PC-3 (cell line): Measurements from ENCODE around the gene SBK1. TPM values are rescaled to one million over a fixed set of nuclear protein-coding genes. Genes with fewer than 3 reads are reported as not detected.

Experiments used
- ATAC-seq: fragments of 200-7000 bp; cut with Tn5 transposase; 2 replicates; pipeline ENCODE4 v1.9.1; 2020; ENCODE audit warnings: mild to moderate bottlenecking, moderate library complexity
- BruUV-seq: library from RNA; stranded (reverse); fragments of 400-500 nt; replicated peaks from 2 replicates; lab custom pipeline; 2021; lab: Mats Ljungman, UMichigan
- CTCF ChIA-PET: fragments of 300-600 bp; sonication (Branson Sonifier 250); formaldehyde crosslinking; loops from one replicate; lab custom pipeline; 2022; ENCODE audit warnings: antibody characterized with exemption; lab: Charles Lee
- POLR2A ChIA-PET: fragments of 300-600 bp; sonication (Branson Sonifier 250); formaldehyde crosslinking; loops from one replicate; lab custom pipeline; 2022; ENCODE audit warnings: antibody characterized with exemption; ENCODE audit not compliant: unreplicated experiment; lab: Charles Lee
- DNase-seq: peaks from one replicate; pipeline ENCODE4 v3.0.0-alpha.2; 2015
- H2AFZ ChIP-seq: fragments of 300-600 bp; sonication (generic); 2 replicates; pipeline ENCODE4 v1.6.0; 2016; ENCODE audit warnings: antibody characterized with exemption, low read length
- H3F3A ChIP-seq: fragments of 300-600 bp; sonication (generic); one replicate; pipeline ENCODE4 v1.6.0; 2017; ENCODE audit warnings: antibody characterized with exemption, low read length, control low read depth, mild to moderate bottlenecking; ENCODE audit not compliant: unreplicated experiment
- H3K27ac ChIP-seq: fragments of 300-600 bp; sonication (generic); 2 replicates; pipeline ENCODE4 v1.5.1; 2016; ENCODE audit warnings: mild to moderate bottlenecking, low read length
- H3K27me3 ChIP-seq: fragments of 300-600 bp; sonication (generic); 2 replicates; pipeline ENCODE4 v1.6.1; 2016; ENCODE audit warnings: low read length, mixed read lengths
- H3K36me3 ChIP-seq: fragments of 300-600 bp; sonication (generic); 2 replicates; pipeline ENCODE4 v1.6.1; 2016; ENCODE audit warnings: low read depth, mixed run types, low read length, mixed read lengths
- H3K4me1 ChIP-seq: fragments of 300-600 bp; sonication (generic); 2 replicates; pipeline ENCODE4 v1.5.1; 2016; ENCODE audit warnings: low read length; ENCODE audit not compliant: insufficient read depth
- H3K4me2 ChIP-seq: fragments of 300-600 bp; sonication (generic); 2 replicates; pipeline ENCODE4 v1.6.0; 2016; ENCODE audit warnings: low read length
- H3K4me3 ChIP-seq: fragments of 300-600 bp; sonication (generic); 2 replicates; pipeline ENCODE4 v1.5.1; 2016; ENCODE audit warnings: mild to moderate bottlenecking, low read length, mixed read lengths
- H3K79me2 ChIP-seq: fragments of 300-600 bp; sonication (generic); 2 replicates; pipeline ENCODE4 v1.6.1; 2017; ENCODE audit warnings: low read length, mixed read lengths
- H3K9ac ChIP-seq: fragments of 300-600 bp; sonication (generic); 2 replicates; pipeline ENCODE4 v1.6.0; 2016; ENCODE audit warnings: mild to moderate bottlenecking, low read length
- H3K9me2 ChIP-seq: fragments of 300-600 bp; sonication (generic); replicated peaks from 2 replicates; pipeline ENCODE4 v1.6.1; 2016; ENCODE audit warnings: mixed run types, low read length, mixed read lengths
- H3K9me3 ChIP-seq: fragments of 300-600 bp; sonication (generic); 2 replicates; pipeline ENCODE4 v1.6.1; 2016; ENCODE audit warnings: low read length, mixed read lengths
- H4K20me1 ChIP-seq: fragments of 300-600 bp; sonication (generic); 2 replicates; pipeline ENCODE4 v1.6.1; 2016; ENCODE audit warnings: low read length, mixed read lengths
- EZH2 ChIP-seq: fragments of 300-600 bp; sonication (generic); IDR thresholded peaks from one replicate; pipeline ENCODE4 v1.6.1; 2017; ENCODE audit warnings: antibody characterized with exemption, mild to moderate bottlenecking, low read length; ENCODE audit not compliant: unreplicated experiment
- EZH2phosphoT487 ChIP-seq: fragments of 300-600 bp; sonication (generic); IDR thresholded peaks from 2 replicates; pipeline ENCODE4 v1.6.1; 2018; ENCODE audit warnings: mild to moderate bottlenecking, antibody characterized with exemption, low read length, borderline replicate concordance
- intact Hi-C: fragments of 100-400 bp; cut with micrococcal nuclease; formaldehyde crosslinking; loops from 2 replicates; pipeline ENCODE4 v1.9.0; 2023
- total RNA-seq: library from RNA; depleted of rRNA; stranded (reverse); fragments of >200 nt; gene quantifications from 2 replicates; pipeline ENCODE4 v1.2.3, GENCODE V29; 2014
- TF ChIP-seq, protein P1 (sequence below): fragments of 300-600 bp; sonication (generic); conservative IDR thresholded peaks from 2 replicates; pipeline ENCODE4 v1.5.1; 2017; ENCODE audit warnings: antibody characterized with exemption, low read depth, mild to moderate bottlenecking, low read length

The SBK1 gene
- total RNA-seq, 1 experiment from 2014 or later: 0.95 TPM

DNA sequence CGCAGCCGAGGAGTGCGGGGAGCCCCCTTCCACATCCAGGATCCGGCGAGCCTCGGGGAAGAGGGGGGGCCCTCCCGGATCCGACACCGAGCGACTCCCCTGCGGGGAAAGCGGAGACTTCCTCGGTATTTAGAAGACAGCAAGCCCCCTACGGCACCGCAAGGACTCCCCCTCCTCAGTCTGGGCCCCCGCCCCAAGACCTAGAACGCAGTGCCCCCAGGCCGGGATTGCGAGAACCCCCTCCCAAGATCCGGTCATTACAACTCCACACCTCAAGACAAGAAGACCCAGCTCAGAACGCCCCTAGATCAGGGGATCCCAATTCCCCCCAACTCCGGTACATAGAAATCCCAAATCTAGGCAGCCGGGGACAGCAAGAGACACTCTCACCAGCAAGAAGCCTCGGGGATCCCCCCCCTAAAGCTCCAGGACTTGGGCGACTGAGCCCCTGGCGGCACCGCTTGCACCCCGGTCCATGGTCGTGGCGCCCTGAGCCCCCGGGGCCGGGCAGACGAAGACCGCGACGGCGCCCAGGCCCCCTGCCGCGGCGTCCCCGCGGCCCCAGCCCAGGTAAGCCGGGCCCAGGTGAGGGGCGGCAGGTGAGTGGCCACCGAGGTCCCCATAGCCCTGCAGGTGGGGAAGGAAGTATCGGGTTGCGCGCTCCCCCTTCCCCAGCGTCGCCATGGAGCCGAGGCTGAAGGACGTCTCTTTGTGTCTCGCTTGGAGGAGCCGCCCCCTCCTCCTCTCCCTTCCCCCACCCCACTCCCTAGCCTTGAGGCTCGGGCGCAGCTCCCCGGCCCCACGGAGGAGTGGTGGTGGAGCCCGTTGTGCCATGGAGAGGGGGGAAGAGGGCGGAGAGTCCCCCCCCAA is 641 bp downstream of the SBK1 start:
- peak overlapping the region; percentile 90 for H3K4me2 ChIP-seq
- no peaks in the 10 kb centered on the region for H4K20me1 ChIP-seq
- ATAC-seq (no peak), DNase-seq (no peak)
- BruUV-seq: no TSS peak
- H3F3A ChIP-seq: no peaks in the 10 kb centered on the region
- peak overlapping the region; percentile 75 for H2AFZ ChIP-seq
- H3K4me3 ChIP-seq: peak overlapping the region; percentile 69
- H3K9ac ChIP-seq: no peak overlapping the region
- no peaks in the 10 kb centered on the region for H3K9me2 ChIP-seq
- H3K27me3 ChIP-seq: no peaks in the 10 kb centered on the region
- no peaks in the 10 kb centered on the region for H3K79me2 ChIP-seq
- H3K36me3 ChIP-seq: no peaks in the 10 kb centered on the region
- ChIA-PET POLR2A (no interaction called here), CTCF (no interaction called here)
- 0 out of 2 replicates have a peak, but pooled peaks cover 3% of the 10 kb centered on the region for H3K4me1 ChIP-seq
- H3K9me3 ChIP-seq: no peaks in the 10 kb centered on the region
- no peak for TF ChIP-seq EZH2phosphoT487
- no peak for TF ChIP-seq EZH2
- TF ChIP-seq, protein P1, sequence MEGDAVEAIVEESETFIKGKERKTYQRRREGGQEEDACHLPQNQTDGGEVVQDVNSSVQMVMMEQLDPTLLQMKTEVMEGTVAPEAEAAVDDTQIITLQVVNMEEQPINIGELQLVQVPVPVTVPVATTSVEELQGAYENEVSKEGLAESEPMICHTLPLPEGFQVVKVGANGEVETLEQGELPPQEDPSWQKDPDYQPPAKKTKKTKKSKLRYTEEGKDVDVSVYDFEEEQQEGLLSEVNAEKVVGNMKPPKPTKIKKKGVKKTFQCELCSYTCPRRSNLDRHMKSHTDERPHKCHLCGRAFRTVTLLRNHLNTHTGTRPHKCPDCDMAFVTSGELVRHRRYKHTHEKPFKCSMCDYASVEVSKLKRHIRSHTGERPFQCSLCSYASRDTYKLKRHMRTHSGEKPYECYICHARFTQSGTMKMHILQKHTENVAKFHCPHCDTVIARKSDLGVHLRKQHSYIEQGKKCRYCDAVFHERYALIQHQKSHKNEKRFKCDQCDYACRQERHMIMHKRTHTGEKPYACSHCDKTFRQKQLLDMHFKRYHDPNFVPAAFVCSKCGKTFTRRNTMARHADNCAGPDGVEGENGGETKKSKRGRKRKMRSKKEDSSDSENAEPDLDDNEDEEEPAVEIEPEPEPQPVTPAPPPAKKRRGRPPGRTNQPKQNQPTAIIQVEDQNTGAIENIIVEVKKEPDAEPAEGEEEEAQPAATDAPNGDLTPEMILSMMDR: no peak
- no peak overlapping the region for H3K27ac ChIP-seq
- intact Hi-C loops: no loop called here

DNA sequence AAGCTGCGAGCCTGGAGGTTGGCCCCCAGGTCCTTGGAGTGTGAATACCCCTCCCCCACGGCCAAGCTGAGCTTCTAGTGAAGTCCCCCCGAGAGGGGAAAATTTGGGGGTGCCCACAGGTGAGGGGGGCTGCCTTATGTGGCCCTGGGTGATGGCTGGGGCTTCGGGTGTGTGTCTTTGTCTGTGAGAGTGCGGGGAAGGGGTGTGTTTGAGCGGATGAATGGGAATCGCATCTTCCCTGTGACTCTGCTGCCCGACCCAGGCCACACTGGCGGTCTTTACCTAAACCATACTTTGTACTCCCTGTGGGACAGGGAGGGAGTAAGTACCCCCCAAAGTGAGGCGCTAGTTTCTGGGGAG is 1.3 kb downstream of the SBK1 start:
- no peaks in the 10 kb centered on the region for H3K36me3 ChIP-seq
- H3K9me3 ChIP-seq: no peaks in the 10 kb centered on the region
- no peak overlapping the region for H2AFZ ChIP-seq
- no peaks in the 10 kb centered on the region for H3K27me3 ChIP-seq
- 0 out of 2 replicates have a peak, but pooled peaks cover 3% of the 10 kb centered on the region for H3K4me1 ChIP-seq
- no TSS peak for BruUV-seq
- no peak for TF ChIP-seq EZH2
- TF ChIP-seq, protein P1: no peak
- TF ChIP-seq EZH2phosphoT487: no peak
- H4K20me1 ChIP-seq: no peaks in the 10 kb centered on the region
- peak overlapping the region; percentile 90 for H3K4me2 ChIP-seq
- no peaks in the 10 kb centered on the region for H3K9me2 ChIP-seq
- H3F3A ChIP-seq: no peaks in the 10 kb centered on the region
- ChIA-PET POLR2A (no interaction called here), CTCF (no interaction called here)
- H3K4me3 ChIP-seq: peak overlapping the region; percentile 69
- DNase-seq (no peak), ATAC-seq (no peak)
- H3K79me2 ChIP-seq: no peaks in the 10 kb centered on the region
- no peak overlapping the region for H3K9ac ChIP-seq
- intact Hi-C loops: no loop called here
- no peak overlapping the region for H3K27ac ChIP-seq

DNA sequence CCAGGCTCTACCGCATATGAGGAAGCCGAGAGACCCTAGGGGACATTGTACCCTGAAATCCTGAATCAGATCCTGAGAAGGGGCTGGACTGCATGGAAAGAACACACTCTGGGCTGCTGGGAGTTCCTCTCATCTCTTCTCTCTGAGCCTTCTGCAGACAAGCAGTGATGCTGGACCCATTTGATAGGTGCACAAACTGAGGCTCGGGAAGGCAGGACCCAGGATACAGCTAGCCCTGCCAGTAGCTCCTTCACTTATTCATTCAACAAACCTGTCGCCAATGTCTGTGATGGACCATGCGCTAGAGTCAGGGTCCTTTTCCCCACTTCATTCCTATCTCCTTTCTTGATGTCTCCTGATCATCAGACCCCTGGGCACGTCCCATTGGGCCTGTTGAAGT is 1.9 kb downstream of the SBK1 start:
- ChIA-PET CTCF (no interaction called here), POLR2A (no interaction called here)
- ATAC-seq: no peak

More for the DNA sequence above, 1.9 kb downstream of the SBK1 start:
- TF ChIP-seq EZH2 (no peak), EZH2phosphoT487 (no peak)
- TF ChIP-seq, protein P1: no peak
- Histone ChIP-seq H2AFZ (no peak overlapping the region), H3K79me2 (no peaks in the 10 kb centered on the region), H3K9ac (no peak overlapping the region), H3K4me2 (no peak overlapping the region), H3K4me1 (0 out of 2 replicates have a peak, but pooled peaks cover 3% of the 10 kb centered on the region), H3K9me2 (no peaks in the 10 kb centered on the region), H3K36me3 (no peaks in the 10 kb centered on the region), H3F3A (no peaks in the 10 kb centered on the region), H3K27ac (no peak overlapping the region), H4K20me1 (no peaks in the 10 kb centered on the region), H3K4me3 (no peak overlapping the region), H3K27me3 (no peaks in the 10 kb centered on the region), H3K9me3 (no peaks in the 10 kb centered on the region)
- intact Hi-C loops: no loop called here
- no TSS peak for BruUV-seq
- DNase-seq: no peak
